GM03348 (cell line): ENCODE measurements around the gene FAM186B.
"Not testable (repeated sequence)": the region's sequence is repeated elsewhere in the genome, so short reads cannot be mapped to it uniquely, and the experiment has no call there.

Experiments
- DNase-seq: peaks from one replicate; pipeline ENCODE4 v3.0.0; 2012; ENCODE audit warnings: low spot score

The FAM186B gene, protein sequence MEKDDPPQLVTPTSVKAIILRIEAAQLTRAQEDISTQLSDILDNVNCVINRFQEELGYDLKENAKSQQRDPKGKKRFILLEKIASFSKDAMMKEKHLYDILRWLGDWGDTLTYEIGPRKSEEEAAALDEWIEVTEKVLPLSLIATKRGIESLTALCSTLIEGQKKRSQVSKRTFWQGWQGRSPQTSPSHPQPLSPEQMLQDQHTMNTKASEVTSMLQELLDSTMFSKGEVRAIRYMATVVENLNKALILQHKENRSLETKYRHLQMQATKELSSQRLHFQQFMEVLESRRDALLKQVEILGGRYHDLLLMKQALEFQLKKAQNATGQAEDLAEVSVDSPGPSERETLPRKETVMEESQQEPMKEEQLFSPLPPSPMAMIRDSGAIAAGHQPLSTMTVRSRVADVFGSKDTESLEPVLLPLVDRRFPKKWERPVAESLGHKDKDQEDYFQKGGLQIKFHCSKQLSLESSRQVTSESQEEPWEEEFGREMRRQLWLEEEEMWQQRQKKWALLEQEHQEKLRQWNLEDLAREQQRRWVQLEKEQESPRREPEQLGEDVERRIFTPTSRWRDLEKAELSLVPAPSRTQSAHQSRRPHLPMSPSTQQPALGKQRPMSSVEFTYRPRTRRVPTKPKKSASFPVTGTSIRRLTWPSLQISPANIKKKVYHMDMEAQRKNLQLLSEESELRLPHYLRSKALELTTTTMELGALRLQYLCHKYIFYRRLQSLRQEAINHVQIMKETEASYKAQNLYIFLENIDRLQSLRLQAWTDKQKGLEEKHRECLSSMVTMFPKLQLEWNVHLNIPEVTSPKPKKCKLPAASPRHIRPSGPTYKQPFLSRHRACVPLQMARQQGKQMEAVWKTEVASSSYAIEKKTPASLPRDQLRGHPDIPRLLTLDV

DNA sequence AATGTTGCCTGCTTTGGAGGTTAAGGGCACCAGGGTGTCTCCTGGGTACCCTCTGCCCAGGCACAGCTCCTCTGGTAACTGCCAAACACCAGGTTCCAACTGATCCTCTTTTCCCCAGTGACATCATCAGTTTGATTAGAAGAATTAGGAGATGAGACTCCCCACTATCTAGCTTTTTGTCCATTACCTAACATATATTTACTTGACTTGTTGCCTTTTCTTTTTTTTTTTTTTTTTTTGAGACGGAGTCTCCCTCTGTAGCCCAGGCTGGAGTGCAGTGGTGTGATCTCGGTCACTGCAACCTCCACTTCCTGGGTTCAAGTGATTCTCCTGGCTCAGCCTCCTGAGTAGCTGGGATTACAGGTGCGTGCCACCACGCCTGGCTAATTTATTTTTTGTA is at the start of gene FAM186B:
FAM186B (minus strand) TSS at position 101 of the 400 bp plus-strand sequence. CDS start 162 bp downstream, outside the sequence.
- DNase-seq, result not testable (repeated sequence)

DNA sequence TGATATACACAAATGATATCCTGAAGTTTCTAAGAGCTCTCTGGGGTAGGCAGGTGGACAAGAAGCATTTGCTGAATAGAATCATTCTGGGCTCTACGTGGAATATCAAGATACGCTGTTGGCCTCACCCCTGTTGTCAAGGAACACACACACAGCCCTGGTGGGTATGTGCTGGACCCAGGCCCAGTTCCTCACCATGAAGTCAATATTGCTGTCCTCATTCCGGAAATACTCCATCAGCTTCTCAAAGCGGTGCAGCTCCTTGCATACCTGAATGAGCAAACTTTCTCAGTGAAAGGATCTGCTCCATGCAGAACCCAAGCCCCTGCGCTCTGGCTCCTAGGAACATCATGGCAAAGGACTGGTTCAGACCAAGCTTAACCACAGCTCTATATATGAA is 49.3 kb upstream of the FAM186B start:
- no peak for DNase-seq

DNA sequence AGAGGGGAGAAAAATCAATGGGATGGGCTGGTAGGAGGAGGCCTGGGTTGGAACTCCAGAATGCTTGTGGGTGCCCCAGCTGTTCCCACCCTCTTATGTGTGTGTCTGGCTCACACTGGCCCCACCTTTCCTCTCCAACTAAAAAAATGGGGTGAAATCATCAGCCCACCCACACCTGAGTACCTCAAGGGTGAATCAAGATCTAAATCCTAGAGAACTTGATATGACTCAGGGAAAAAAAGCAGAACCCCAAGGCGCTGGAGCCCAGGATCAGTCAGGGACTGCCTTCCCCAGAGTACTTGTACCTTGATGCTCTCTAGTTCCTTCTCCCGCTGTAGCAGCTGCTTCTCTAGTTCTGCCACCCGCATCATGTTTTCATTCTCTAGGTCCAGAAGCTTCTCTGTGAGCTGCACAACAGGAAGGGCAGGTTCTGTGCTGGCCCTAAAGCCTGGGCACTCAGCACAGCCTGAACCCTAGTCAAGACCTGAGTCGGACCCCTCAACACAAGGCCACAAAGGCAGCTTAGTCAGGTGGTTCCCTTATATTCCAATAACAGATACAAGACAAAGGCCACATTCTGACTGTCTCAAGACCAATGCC is 47.6 kb upstream of the FAM186B start:
- no peak for DNase-seq

DNA sequence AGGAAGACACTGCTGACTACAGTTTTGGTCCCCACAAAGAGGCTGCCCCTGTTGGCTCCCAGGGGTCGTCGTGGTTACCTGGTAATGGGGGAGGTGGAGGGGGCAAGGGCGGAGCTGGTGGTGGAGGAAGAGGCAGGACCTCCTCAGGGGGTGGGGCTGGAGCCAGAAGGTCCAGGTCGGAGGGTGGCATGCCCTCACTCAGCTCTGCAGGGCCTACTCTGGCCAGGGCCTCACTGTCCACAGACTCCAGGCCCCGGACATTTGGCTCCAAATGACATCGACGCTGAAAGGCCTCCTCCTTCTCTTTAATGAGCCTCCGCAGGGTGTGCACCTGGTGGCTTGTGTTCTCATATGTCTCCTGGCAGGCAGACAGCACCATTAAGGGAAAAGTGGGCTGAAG is 46.4 kb upstream of the FAM186B start:
- DNase-seq, result no peak

DNA sequence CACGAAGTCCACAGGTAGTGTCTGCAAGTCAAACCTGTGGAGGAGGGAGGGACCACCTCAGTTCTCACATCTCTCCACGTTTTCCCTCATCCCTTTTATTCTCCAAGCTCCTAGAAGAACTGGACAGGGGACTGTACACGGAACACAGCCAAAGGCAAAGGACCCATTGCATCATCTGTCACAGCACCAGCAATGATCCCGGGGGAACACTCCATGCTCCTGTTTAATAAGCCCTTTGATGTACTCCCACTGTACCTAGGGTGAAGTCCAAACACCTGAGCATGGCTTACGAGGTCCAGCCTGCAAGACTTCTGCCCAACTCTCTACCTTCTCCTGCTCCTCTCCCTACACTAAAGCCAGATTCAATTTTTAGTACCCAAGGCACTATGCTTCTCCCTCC is 44.5 kb upstream of the FAM186B start:
- DNase-seq, result no peak

DNA sequence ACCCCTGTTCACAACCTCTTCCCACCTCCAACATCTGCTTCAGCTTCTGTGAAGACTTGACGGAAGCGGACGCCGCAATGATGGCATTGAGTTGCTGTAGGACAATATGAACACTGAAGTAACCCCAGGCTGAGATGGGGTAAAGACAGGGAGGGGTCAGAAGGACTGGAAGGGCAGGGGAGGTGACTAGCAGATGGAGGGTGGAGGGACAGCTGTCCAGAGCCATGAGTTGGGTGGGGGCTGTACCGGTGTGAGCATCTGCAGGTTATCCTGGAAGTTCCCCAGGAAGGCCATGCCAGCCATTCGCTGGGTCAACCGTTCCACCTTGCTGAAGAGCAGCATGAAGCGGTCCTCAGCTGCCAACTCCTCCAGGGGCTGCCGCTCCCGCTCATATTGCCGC is 44.0 kb upstream of the FAM186B start:
- DNase-seq, result no peak

DNA sequence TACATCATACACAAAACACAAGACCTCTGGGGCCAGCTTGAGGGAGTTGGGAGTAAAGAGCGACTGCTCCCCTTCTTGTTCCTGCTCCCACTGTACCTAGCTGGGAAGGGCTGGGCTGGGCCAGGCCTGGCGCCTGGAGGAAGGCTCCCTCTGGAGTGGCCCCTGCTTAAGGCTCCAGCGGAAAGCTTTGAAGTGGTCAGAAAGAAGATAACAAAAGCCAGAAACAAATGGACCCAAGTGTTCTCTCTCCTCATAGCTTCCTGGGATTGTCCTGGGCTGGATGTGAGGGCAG is 43.2 kb upstream of the FAM186B start:
- no peak for DNase-seq

DNA sequence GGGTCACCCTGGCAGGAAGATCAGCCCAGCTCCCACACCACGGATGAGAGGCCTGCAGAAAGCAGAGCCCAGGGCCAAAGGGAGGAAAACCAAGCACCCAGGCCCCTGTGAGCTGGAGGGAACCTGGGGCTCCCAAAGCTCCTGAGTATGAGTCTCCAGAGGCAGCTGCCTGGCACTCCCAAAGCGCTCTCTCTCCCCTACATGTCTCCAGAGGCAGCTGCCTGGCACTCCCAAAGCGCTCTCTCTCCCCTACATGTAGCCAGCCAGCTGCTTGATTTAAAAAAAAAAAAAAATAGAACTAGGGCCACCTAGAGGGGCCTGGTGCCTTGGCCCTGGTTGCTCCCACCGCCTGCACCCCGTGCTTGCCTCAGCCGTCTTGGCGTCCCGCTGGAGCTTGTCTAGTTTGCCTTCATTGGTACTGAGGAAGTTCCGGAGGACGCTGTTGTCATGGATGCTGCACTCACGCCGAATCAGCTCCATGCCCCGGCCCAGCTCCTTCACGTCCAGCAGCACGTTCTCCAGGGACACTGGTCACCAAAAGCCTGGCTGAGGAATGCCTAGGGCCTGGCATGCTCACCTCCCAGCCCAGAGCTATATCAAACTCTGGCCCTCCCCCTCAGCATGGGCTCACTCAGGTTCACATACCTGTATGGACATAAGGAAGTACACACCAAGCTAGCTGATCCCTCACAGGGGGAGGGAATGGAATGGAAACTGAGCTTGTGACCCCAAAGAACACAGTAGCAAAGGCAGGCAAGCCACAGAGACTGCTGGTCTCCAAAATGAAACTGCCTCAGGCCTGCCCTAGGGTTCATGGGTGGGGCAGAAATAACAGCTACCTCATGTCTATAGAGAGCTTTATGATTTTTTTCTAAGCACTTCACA is 42.6 kb upstream of the FAM186B start:
- no peak for DNase-seq

DNA sequence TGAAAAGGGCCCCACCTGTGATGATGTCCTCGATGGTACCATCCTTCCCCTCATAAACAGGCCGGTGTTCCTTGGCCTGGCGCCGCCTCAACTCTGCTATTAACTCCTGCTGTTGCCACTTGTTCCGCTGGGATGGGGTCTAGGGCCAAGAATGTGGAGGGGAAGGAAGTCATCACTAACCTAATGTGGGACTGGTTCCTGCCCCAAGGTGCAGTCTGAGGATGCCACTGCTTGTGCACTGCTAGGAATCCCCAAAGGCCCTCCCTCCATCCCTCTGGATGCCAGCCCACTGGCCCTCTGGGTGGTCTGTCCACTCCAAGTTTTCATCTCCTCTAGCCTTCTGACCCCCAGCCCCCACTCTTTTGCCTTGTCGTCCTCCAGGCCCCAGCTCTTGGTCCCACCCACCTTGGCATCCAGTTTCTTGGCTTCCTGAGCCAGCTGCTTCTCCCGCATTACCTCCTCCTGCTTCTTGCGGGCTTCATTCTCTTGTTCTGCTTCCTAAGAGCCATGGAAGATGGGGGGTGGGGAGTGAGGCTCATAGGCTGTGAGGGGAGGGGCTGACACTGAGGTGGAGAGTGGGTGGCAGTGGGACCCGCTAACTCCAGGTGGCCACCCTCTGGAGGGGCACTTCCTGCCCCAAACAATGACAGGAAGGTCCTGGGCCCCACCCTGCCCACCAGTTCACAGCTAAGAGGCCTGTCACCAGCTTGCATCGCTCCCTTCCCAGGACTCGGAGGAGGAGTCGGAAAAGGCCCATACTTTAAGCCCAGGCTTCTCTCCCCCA is 41.6 kb upstream of the FAM186B start:
- DNase-seq, result no peak

DNA sequence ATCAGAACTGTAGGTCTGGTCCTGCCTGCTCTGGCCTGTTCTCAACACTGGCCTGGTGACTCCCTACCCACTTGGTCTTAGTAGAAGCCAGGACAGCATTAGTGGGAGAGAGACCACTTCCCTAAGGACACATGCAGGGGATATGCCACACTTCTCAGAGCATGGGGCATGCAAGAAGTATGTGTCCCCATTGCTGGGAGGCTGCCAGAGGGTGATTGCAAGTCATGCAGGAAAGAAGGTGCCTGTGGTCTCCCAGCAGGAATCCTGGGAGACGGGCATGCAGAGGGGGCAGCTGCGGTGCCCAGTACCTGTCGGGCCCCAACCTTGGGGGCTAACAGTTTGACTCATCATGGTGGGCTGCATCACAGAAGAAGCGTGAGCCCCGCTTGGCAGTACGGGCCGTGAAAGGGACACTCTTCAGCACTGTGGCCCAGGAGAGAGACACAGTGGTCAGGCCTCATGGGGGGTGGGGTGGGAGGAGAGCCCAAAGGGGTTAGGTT is 40.9 kb upstream of the FAM186B start:
- no peak for DNase-seq

DNA sequence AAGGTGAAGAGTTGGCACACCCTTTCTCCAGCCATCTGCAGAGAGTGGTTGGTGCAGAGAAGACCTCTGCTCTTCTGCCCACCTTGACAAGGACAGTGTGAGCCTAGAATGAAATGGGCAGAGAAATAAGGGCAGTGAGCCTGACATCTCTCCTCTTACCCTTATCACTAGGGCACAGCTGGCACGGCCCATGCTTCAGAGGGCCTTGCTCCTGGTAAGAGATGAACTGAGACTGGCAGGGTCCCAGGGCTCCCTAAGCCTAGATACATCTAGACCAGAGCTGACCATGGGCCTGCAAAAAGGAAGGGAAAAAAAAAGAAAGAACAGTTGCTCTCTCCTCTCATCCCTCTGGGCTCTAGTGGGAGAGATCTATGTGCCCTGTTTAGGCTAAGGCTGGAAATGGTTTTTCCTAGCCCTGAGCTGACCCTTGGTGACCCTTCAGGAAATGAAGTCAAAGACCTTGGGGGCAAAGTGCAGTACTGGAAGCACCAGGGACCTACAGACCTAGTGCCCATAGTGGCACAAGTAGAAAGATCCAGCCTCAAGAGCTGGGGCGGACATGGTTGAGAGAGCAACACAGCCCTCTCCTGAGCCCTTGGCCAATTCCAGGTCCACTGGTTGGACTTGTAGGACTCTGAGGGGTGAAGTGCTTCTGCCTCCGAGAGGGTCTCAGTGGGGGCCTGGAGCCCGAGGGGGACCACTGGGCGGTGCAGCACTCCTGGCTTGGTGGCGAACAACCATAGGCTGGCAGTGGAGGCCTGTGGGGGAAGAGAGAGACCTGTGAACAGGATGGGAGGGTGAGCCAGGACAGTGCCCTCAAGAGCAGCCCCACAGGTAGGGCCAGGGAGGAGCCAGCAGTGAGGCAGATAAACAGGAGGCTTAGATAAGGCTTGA is 40.0 kb upstream of the FAM186B start:
- DNase-seq, result no peak

DNA sequence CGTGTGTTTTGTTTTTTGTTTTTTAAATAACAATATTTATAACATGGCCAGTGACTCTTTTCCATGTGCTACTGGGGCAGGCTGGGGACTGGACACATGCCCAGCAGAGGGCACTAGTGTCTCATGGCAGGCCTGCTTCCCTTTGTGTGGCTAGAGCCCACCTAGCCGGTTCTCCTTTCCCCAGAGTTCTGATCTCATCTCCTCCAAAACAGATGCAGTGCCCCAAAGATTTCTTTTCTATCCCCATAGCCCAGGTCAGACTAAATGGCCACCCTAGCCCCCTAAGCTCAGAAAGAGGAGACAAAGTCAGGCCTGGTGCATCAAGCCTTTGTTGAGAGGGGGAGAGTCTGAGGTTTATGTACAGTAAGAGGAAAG is 39.2 kb upstream of the FAM186B start:
- peak; percentile 91 for DNase-seq

DNA sequence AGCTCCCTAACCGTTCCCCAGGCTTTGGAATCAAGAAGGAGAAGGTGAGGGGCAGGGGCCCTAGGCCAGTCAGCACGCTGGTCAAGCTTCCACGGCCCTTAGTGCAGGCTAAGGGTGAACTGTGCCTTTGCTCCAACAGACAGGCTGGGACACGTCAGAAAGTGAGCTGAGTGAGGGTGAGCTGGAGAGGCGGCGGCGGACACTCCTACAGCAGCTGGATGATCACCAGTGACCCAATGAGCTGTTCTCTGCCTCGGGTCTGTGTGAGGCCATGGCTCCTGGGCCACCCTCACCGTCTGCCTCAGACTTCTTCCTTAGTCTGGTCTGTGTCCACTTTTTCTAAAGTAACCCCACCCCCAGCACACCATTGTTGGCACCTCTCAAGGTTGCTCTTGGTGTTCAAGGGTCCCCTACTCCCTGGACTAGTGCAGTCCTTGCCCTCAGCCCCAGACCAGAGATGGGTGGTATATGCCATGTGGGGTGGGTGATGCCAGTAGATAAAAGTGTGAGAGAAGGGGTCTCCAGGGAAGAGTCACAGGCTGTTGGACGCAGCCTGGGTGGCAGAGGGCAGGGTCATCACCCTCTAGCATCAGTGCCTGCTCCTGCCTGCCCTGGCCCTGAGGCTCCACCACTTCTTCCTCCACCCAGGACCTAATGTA is 38.7 kb upstream of the FAM186B start:
- no peak for DNase-seq

DNA sequence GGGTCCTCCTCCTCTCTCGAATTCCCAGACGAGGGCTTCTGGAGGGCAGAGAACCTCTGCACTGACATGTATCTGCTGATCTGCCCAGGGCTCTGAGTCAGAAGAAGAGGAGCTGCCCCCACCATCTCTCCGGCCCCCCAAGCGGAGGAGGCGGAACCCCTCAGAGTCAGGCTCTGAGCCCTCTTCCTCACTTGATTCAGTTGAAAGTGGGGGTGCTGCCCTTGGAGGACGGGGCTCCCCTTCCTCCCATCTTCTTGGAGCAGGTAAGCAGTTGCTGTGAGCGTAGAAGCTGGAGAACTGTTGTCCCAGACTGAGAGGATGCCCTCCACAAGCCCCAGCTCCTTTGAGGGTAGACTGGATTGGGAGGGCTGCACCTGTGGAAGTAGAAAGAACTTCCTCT is 37.7 kb upstream of the FAM186B start:
- DNase-seq, result no peak

DNA sequence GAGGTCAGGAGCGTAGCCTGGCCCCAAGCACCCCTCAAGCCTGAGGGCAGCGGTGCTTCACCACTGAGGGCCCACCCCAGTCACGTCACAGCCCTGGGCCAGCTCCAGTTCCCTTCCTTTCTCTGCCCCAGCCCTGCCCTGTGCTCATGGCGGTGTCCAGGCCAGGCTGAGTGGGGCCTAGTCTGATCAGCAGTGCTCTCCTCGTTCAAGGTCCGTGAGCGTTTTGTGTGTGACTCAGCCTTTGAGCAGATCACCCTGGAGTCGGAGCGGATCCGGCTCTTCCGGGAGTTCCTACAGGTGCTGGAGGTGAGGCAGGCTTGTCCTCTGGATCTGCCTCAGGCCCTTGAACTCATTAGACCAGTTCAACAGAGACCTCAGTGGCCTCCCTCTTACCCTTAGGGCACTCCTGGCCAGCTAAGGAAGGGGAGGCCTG is 36.9 kb upstream of the FAM186B start:
- no peak for DNase-seq

DNA sequence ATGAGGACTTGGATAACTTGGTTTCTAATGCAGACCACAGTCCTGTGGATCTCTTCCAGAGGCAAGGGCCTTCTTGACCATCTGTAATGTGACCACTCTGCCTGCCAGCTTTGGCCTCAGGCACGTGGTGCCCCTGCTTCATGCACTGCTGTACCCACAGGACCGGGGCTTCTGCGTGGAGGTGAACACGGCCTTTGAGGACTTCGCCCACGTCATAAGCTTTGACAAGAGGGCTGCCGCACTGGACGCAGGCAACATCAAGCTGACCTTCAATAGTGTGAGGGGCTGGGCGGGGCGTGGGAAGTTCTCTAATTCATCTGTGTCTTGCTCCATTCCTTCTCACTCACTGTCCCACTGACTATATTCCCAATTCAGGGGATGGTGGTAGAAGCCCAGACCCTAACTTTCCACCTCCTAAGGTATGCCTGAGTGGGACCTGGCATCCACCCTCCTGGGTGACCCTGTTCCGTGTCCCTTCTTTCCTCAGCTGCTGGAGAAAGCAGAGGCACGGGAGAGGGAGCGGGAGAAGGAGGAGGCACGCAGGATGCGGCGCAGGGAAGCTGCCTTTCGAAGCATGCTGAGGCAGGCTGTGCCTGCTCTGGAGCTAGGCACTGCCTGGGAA is 36.4 kb upstream of the FAM186B start:
- no peak for DNase-seq

DNA sequence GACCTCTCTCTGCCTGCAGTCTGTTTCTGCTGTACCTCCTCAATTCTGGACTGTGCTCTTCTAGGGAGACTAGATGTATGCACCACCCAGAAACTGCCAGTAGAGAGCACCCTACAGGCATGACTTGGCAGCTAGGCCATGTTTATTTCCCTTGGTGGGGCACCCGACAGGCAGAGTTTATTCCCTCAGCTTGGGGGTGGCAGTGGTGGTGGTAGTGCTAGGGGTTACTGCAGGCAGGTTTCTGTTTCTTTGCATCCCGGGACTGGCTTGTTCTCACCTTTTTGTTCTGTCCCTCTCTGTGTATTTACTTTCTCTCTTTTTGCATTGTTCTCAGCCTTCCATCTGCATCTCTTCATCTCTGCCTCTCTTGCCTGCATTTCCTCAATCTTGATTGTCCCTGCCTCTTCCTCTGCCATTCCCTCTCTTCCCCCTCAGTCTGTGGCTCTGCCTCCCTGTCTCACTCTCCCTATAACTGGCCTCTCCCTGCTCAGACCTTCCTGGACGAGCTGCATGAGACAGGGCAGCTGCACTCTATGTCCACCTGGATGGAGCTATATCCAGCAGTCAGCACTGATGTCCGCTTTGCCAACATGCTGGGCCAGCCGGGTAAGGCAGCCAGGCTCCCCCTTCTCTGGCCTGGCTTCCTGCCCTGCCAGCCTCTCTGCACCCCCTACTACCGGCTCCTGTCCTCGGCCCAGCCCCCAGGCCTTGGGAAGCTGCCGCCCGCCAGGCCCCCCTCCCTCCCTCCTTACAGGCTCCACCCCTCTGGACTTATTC is 31.7 kb upstream of the FAM186B start:
- DNase-seq, result peak; percentile 87

DNA sequence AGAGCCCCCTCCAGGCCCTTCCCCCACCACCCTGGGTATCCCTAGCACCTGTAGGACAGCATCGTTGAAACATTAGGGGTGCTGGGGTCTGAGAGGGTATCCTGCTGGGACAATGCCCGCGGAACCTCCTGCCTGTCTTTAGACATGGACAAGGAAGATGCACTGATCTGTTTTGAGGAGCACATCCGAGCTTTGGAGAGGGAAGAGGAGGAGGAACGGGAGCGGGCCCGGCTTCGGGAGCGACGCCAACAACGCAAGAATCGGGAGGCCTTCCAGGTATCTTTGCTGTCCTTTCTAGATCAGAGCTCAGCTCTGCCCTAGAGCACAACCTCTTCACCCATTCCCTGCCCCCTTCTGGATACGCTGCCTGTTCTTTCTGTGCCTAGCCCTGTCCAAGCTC is 31.1 kb upstream of the FAM186B start:
- DNase-seq, result no peak
